K562 (cell line): ENCODE data around the gene MOB1A. TPM values are rescaled to one million over a fixed set of nuclear protein-coding genes. Genes with fewer than 3 reads are reported as not detected.
A peak's percentile ranks its signal among the peaks of the same experiment; 100 is the strongest.

Experiments
- ARHGAP35 ChIP-seq: fragments of 450-650 bp; IDR thresholded peaks from 2 replicates; pipeline ENCODE4 v1.6.1; 2018; ENCODE audit not compliant: partially characterized antibody
- BMI1 ChIP-seq: fragments of 150-350 bp; IDR thresholded peaks from 2 replicates; pipeline ENCODE4 v1.6.1; 2014; ENCODE audit warnings: low read length
- BRD4 ChIP-seq: fragments of 200-600 bp; sonication (generic); IDR thresholded peaks from 2 replicates; pipeline ENCODE4 v1.6.1; 2017; ENCODE audit warnings: inconsistent platforms
- CBFA2T2 ChIP-seq: fragments of 450-650 bp; conservative IDR thresholded peaks from 2 replicates; pipeline ENCODE4 v1.6.1; 2017; ENCODE audit warnings: mild to moderate bottlenecking
- ESRRB ChIP-seq: fragments of 250-450 bp; sonication (Bioruptor Pico); IDR thresholded peaks from 2 replicates; pipeline ENCODE4 v1.5.0; 2020; ENCODE audit warnings: mild to moderate bottlenecking, moderate library complexity, borderline replicate concordance
- SMAD4 ChIP-seq: fragments of 250-450 bp; sonication (Bioruptor Pico); conservative IDR thresholded peaks from 2 replicates; pipeline ENCODE4 v1.8.0; 2021; ENCODE audit warnings: inconsistent platforms, mild to moderate bottlenecking, moderate library complexity
- TAF1 ChIP-seq: IDR thresholded peaks from 2 replicates; pipeline ENCODE4 v1.6.1; 2011; ENCODE audit warnings: mild to moderate bottlenecking, low read length, moderate library complexity; ENCODE audit not compliant: insufficient read depth, control insufficient read depth, severe bottlenecking; ENCODE audit errors: extremely low read depth
- ZNF174 ChIP-seq: fragments of 250-450 bp; sonication (Bioruptor Pico); IDR thresholded peaks from 2 replicates; pipeline ENCODE4 v1.4.0; 2020; ENCODE audit warnings: mild to moderate bottlenecking
- ZNF316 ChIP-seq: fragments of 450-650 bp; IDR thresholded peaks from 2 replicates; pipeline ENCODE4 v1.6.1; 2016
- ZNF444 ChIP-seq: fragments of 250-450 bp; sonication (Bioruptor Pico); IDR thresholded peaks from 2 replicates; pipeline ENCODE4 v1.4.0; 2020; ENCODE audit warnings: mild to moderate bottlenecking, moderate library complexity
- ZNF695 ChIP-seq: fragments of 450-650 bp; formaldehyde crosslinking; IDR thresholded peaks from 2 replicates; pipeline ENCODE4 v1.4.0; 2020; ENCODE audit warnings: mild to moderate bottlenecking, moderate library complexity
- ZSCAN29 ChIP-seq: fragments of 450-650 bp; IDR thresholded peaks from 2 replicates; pipeline ENCODE4 v1.6.1; 2017
- polyA plus RNA-seq, 8 experiments: library from polyadenylated mRNA; depleted of rRNA in 4 of 8; stranded (reverse) in 5 of 8; unstranded in 3 of 8; fragments of >200 nt; fragmentation: Nextera tagmentation in 2 of 8; fragmentation: Illumina TruSeq in 1 of 8; extraction: Ambion mirVana in 2 of 8; extraction: Trizol in 1 of 8; gene quantifications; 2 replicates each; pipeline versions ENCODE4 v1.2.1 to v1.2.3, GENCODE V29; 2011 to 2014; ENCODE audit warnings: inconsistent platforms in 1 of 8, missing spikeins in 1 of 8
- total RNA-seq, 7 experiments: library from RNA; depleted of rRNA in 6 of 7; stranded (reverse); fragments of >200 nt in 6 of 7; fragmentation: Illumina TruSeq in 2 of 7; extraction: Trizol in 2 of 7; gene quantifications; 2 replicates each; pipeline versions ENCODE4 v1.2.1 to v1.2.3, GENCODE V29; 2011 to 2021; ENCODE audit warnings: low replicate concordance in 1 of 7
- TF ChIP-seq, protein P1 (sequence below), 2 experiments: fragments of 450-650 bp; IDR thresholded peaks; 2 replicates each; pipeline ENCODE4 v1.6.1; 2016
- TF ChIP-seq, protein P2 (sequence below), 3 experiments: fragments of 200-800 bp in 1 of 3; fragments of 250-450 bp in 1 of 3; fragments of 450-650 bp in 1 of 3; sonication (Bioruptor Pico) in 1 of 3; sonication (Bioruptor generic) in 1 of 3; formaldehyde crosslinking in 1 of 3; IDR thresholded peaks; 2 replicates each; pipeline versions ENCODE4 v1.6.1 to v1.8.0; 2016 to 2022; ENCODE audit warnings: mild to moderate bottlenecking in 2 of 3, missing genetic modification characterization in 2 of 3, missing compliant biosample characterization in 1 of 3, moderate library complexity in 1 of 3
- TF ChIP-seq, protein P3 (sequence below): sonication (generic); formaldehyde crosslinking; IDR thresholded peaks from 2 replicates; pipeline ENCODE4 v1.4.0; 2020; ENCODE audit warnings: mild to moderate bottlenecking, missing genetic modification reagents
- TF ChIP-seq, protein P4 (sequence below): fragments of 250-450 bp; sonication (Bioruptor Pico); IDR thresholded peaks from 2 replicates; pipeline ENCODE4 v1.9.0; 2021; ENCODE audit warnings: mild to moderate bottlenecking, inconsistent platforms

MOB1A gene
- total and polyA plus RNA-seq, 9 of the 15 experiments (the other 6 are each of a cell fraction or from before 2014, with no cell fraction given): 24.8 to 100 (median 60.2) TPM

DNA sequence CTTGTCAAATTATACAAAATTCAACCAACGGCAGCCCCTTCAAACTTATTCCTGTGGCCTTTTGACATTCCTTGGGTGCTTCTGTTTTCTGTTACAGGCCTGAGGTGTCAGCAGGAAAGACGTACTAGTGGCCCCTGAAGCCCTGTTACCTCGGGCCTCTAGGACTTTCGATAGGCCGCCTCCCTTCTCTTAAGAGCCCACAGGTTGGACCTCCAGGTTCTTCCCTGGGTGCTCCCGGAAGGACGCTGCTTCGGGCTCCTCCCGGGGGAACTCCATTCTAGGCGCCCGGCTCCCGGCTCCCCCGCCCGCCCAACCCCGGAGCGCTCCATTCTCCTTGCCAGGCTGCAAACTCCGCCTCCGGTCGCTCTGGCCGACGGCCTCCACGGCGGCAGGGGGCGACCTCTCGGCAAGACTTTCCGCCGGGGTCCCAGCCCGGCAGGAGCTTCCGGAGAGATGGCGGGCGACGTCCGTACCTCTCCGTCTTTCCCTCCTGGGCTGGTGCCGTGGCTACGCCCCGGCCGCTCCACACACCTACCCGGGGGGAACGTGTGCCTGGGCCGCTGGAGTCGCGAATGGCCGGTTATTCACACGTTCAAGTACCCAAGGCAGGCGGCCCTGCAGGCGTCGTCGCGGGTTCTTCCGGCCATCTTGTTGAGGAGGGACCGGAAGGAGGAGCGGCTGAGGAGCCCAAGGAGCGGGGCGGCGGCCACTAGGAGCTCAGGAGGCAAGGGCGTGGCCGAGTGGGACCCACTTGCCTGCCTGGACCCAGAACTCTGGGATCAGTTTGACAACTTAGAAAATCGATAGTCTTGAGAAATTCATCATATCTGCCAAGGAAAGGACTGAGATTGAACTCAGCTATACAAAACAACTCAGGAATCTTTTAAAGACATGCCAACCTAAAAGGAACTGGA, 58.5 kb downstream of the MOB1A start (continued):
- TF ChIP-seq, protein P1, sequence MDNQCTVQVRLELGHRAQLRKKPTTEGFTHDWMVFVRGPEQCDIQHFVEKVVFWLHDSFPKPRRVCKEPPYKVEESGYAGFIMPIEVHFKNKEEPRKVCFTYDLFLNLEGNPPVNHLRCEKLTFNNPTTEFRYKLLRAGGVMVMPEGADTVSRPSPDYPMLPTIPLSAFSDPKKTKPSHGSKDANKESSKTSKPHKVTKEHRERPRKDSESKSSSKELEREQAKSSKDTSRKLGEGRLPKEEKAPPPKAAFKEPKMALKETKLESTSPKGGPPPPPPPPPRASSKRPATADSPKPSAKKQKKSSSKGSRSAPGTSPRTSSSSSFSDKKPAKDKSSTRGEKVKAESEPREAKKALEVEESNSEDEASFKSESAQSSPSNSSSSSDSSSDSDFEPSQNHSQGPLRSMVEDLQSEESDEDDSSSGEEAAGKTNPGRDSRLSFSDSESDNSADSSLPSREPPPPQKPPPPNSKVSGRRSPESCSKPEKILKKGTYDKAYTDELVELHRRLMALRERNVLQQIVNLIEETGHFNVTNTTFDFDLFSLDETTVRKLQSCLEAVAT (IDR thresholded peaks at IDR 0.05): no peak
- TF ChIP-seq BMI1 (no peak), ESRRB (CRISPR knock-in tag) (no peak), ZSCAN29 (no peak), ZNF174 (CRISPR knock-in tag) (no peak), ZNF695 (CRISPR knock-in tag) (0 out of 2 replicates have a peak, but pooled peaks have one; percentile 44), ARHGAP35 (no peak), SMAD4 (CRISPR knock-in tag) (peak; percentile 93), ZNF444 (CRISPR knock-in tag) (no peak), TAF1 (peak; percentile 86), CBFA2T2 (no peak), ZNF316 (no peak), BRD4 (peak; percentile 91)
- TF ChIP-seq, protein P2, sequence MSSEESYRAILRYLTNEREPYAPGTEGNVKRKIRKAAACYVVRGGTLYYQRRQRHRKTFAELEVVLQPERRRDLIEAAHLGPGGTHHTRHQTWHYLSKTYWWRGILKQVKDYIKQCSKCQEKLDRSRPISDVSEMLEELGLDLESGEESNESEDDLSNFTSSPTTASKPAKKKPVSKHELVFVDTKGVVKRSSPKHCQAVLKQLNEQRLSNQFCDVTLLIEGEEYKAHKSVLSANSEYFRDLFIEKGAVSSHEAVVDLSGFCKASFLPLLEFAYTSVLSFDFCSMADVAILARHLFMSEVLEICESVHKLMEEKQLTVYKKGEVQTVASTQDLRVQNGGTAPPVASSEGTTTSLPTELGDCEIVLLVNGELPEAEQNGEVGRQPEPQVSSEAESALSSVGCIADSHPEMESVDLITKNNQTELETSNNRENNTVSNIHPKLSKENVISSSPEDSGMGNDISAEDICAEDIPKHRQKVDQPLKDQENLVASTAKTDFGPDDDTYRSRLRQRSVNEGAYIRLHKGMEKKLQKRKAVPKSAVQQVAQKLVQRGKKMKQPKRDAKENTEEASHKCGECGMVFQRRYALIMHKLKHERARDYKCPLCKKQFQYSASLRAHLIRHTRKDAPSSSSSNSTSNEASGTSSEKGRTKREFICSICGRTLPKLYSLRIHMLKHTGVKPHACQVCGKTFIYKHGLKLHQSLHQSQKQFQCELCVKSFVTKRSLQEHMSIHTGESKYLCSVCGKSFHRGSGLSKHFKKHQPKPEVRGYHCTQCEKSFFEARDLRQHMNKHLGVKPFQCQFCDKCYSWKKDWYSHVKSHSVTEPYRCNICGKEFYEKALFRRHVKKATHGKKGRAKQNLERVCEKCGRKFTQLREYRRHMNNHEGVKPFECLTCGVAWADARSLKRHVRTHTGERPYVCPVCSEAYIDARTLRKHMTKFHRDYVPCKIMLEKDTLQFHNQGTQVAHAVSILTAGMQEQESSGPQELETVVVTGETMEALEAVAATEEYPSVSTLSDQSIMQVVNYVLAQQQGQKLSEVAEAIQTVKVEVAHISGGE (CRISPR knock-in tag; IDR thresholded peaks at IDR 0.05): peak; percentile 66 to 95 (median 74); a peak in 5 of 6 replicates
- TF ChIP-seq, protein P3, sequence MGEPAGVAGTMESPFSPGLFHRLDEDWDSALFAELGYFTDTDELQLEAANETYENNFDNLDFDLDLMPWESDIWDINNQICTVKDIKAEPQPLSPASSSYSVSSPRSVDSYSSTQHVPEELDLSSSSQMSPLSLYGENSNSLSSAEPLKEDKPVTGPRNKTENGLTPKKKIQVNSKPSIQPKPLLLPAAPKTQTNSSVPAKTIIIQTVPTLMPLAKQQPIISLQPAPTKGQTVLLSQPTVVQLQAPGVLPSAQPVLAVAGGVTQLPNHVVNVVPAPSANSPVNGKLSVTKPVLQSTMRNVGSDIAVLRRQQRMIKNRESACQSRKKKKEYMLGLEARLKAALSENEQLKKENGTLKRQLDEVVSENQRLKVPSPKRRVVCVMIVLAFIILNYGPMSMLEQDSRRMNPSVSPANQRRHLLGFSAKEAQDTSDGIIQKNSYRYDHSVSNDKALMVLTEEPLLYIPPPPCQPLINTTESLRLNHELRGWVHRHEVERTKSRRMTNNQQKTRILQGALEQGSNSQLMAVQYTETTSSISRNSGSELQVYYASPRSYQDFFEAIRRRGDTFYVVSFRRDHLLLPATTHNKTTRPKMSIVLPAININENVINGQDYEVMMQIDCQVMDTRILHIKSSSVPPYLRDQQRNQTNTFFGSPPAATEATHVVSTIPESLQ: 0 out of 2 replicates have a peak, but pooled peaks have one; percentile 35
- TF ChIP-seq, protein P4, sequence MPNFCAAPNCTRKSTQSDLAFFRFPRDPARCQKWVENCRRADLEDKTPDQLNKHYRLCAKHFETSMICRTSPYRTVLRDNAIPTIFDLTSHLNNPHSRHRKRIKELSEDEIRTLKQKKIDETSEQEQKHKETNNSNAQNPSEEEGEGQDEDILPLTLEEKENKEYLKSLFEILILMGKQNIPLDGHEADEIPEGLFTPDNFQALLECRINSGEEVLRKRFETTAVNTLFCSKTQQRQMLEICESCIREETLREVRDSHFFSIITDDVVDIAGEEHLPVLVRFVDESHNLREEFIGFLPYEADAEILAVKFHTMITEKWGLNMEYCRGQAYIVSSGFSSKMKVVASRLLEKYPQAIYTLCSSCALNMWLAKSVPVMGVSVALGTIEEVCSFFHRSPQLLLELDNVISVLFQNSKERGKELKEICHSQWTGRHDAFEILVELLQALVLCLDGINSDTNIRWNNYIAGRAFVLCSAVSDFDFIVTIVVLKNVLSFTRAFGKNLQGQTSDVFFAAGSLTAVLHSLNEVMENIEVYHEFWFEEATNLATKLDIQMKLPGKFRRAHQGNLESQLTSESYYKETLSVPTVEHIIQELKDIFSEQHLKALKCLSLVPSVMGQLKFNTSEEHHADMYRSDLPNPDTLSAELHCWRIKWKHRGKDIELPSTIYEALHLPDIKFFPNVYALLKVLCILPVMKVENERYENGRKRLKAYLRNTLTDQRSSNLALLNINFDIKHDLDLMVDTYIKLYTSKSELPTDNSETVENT (CRISPR knock-in tag): peak; percentile 99
